Peyer's patch (tissue), 4 donors: Measurements from ENCODE around the gene PRG3.

Experiments
- POLR2A ChIP-seq, 2 donors: fragments of 450-650 bp; IDR thresholded peaks; one replicate each; pipeline ENCODE4 v1.5.1; 2017; ENCODE audit warnings: antibody characterized with exemption in 2 of 2, mild to moderate bottlenecking in 2 of 2, moderate library complexity in 2 of 2
- TF ChIP-seq, protein P1 (sequence below), 6 experiments: fragments of 450-650 bp in 4 of 6; fragments of 200-600 bp in 2 of 6; sonication (generic) in 1 of 6; IDR thresholded peaks; one replicate each; pipeline ENCODE4 v1.5.1; 2017 to 2019; ENCODE audit warnings: antibody characterized with exemption in 6 of 6, mild to moderate bottlenecking in 3 of 6, moderate library complexity in 1 of 6

DNA sequence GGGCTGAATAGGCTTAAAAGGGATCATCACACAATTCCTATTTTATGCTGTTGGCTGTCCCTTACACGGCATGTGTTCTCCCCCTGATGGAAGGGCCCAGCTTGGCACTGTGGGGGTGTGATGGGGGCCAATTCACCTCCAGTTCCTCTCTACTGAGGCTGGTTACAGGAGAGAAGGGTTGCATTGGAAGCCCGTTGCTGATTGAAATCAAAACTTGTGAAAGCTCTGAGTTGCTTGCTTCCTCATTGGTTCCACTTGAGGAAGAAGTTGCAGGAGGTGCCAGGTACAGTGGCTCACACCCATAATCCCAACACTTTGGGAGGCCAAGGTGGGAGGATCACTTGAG lies 22.8 kb upstream of the PRG3 start:
- TF ChIP-seq, protein P1, sequence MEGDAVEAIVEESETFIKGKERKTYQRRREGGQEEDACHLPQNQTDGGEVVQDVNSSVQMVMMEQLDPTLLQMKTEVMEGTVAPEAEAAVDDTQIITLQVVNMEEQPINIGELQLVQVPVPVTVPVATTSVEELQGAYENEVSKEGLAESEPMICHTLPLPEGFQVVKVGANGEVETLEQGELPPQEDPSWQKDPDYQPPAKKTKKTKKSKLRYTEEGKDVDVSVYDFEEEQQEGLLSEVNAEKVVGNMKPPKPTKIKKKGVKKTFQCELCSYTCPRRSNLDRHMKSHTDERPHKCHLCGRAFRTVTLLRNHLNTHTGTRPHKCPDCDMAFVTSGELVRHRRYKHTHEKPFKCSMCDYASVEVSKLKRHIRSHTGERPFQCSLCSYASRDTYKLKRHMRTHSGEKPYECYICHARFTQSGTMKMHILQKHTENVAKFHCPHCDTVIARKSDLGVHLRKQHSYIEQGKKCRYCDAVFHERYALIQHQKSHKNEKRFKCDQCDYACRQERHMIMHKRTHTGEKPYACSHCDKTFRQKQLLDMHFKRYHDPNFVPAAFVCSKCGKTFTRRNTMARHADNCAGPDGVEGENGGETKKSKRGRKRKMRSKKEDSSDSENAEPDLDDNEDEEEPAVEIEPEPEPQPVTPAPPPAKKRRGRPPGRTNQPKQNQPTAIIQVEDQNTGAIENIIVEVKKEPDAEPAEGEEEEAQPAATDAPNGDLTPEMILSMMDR (IDR thresholded peaks at IDR 0.05): no peak
- TF ChIP-seq POLR2A (IDR thresholded peaks at IDR 0.05): no peak
